Fibroblast of skin of back (primary cell): ENCODE data around the gene GMIP.
"Not testable (repeated sequence)": the region's sequence is repeated elsewhere in the genome, so short reads cannot be mapped to it uniquely, and the experiment has no call there.

Experiments
- DNase-seq: peaks from one replicate; pipeline ENCODE4 v3.0.0-alpha.2; 2013

Gene GMIP

DNA sequence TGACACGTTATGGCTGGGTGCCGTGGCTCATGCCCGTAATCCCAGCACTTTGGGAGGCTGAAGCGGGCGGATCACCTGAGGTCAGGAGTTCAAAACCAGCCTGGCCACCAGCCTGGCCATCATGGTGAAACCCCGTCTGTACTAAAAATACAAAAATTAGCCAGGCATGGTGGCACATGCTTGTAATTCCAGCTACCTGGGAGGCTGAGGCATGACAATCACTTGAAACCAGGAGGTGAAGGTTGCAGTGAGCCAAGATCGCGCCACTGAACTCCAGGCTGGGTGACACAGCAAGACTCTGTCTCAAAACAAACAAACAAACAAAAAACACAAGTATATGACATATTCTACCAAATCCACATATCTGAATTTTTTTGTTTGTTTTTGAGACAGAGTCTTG lies 36.8 kb downstream of the GMIP start:
- not testable (repeated sequence) for DNase-seq

DNA sequence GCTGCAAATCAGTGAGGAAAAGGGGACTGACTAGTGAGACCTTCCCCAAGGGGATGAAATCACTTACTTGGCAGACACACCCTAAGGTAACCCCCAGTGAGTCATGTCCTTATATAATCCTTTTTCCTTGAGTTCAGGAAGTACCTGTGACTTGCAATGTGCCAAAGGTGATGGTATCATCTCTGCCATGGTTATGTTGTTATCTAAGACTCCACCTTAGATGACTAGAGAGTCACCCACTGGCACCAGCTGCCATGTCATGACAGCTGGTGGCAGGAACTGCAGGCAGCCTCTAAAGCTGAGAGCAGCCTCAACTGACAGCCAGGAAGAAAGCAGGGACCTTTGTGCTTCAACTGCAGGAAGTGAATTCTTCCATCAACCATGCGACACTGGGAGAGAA lies 37.4 kb downstream of the GMIP start:
- no peak for DNase-seq

DNA sequence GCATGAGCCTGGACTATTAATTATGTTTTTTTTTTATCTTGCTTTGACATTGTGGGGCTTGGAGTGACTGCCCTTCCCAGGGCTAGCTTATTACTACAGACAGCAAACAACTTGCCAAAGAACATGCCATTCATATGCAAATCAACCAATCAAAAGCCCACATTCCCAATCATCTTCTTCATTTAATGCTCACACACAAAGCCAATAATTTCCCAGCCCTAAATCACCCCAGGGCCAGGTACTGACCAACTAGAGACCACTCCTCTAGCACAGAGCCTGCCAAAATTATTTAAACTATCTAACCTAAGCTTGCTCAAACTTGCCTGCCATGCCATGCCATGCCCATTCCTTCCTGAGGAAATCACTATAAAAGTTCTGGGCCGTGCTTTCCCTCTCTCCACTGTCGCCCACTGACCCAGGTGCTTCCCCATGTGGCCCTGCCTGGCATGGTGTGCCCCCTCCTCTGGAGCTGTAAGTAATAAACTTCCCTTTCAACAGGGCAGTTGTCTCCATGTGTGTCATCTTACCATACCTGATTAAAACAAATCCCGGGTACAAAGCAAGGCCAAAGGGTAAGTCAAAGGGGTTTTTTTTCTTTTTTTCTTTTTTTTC lies 40.6 kb downstream of the GMIP start:
- no peak for DNase-seq

DNA sequence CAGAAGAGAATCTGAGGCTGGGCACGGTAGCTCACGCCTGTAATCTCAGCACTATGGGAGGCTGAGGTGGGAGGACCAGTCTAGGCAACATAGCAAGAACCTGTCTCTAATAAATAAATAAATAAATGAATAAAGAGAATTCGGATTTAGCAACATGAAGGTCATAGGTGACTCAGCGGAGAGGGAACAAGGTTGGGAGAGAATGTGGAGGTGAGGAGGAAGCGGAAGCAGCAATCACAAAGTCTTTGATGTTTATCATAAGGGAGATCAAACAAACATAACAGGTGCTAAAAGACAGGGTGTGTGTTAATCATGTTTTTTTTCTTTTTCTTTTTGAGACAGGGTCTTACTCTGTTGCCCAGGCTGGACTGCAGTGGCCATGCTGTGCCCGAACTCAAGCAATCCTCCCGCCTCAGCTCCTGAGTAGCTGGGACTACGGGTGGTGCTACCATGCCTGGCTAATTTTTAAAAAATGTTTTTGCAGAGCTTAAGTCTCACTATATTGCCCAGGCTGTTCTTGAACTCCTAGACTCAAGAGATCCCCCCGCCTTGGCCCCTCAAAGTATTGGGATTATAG lies 41.2 kb downstream of the GMIP start:
- DNase-seq = no peak

DNA sequence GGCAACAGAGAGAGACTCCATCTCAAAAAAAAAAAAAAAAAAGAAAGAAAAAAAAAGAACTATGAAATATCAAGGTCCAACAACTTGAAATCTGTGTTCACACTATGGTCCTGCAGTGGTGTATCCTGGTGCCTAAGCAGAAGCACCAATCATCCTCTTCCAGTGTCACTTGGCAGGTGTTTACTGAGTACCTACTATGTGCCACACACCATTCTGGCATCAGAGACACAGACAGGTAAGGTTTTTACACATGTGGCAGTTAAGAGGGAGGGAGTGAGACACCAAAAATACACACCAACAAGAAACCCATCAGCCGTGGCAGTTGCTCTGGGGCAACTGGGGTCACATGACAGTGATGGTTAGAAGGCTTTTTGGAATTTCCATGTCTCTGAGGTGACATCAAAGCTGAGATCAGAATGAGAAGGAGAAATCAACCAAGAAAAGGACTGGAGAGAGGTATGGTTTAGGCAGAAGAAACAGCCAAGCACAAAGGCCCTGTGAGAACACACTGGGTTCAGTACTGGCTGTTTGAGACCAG lies 42.6 kb downstream of the GMIP start:
- DNase-seq = no peak

DNA sequence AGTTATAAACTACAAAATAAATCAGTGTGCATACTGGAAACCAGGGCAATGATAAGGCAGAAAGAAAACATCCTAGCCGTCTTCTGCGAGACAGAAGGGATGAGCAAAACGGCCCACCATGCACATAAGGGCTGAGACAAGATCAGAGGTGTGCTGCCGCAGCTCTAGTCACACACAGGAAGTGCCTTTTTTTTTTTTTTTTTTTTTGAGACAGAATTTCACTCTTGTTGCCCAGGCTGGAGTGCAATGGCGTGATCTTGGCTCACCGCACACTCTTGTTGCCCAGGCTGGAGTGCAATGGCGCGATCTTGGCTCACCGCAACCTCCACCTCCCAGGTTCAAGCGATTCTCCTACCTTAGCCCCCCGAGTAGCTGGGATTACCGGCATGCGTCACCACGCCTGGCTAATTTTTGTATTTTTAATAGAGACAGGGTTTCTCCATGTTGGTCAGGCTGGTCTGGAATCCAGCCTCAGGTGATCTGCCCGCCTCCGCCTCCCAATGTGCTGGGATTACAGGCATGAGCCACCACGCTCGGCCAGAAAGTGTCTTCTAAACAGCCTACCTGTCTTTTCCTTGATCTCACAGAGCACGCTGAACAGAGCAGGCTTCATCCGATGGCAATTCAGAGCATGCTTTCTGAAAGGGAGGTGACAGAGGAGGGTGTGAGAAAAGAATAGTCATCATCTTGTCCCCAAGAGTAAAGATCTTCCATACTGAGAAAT lies 44.6 kb downstream of the GMIP start:
- DNase-seq = not testable (repeated sequence)

DNA sequence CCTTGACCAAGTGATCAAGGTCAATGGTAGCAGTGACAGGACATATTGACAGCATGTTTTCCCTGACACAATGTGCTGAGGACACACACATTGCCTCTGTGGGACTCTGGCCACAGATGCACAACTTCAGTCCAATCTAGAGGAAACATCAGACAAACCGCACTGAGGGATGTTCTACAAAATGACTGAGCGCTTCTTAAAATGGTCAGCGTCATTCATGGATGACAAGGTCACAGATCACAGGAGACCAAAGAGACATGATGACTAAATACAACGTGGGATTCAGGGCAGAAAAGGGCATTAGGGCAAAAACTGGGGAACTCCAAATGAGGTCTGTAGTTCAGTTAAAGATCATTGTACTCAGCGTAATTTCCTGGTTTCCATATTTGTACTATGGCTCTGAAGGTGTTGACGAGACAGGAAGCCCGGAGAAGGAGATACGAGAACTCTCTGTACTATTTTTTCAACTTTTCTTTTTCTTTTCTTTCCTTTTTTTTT lies 45.6 kb downstream of the GMIP start:
- no peak for DNase-seq

DNA sequence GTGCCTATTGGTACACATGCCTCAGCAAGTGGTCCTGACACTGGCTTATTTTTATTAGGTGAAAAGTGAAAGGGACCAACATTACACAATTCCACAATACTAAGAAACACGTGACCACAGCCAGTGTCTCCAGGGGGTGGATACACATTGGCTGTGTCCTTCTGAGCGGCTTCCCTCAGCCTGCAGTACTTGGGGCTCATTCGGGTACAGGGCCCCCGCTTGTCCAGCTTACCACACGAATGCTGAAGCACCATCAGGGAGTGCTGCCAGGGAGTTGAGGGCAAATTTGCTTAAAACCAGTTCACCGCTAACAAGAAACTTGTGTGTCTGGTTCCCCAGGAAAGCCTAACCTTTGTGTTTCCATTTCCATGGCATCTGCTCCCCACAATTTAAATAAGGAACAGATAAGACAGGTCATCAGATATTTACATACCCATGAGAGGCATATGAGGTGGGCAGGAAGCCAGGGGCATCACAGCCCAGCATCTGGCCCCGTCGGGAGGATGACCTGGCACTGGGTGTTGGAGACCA lies 48.2 kb downstream of the GMIP start:
- DNase-seq = no peak

DNA sequence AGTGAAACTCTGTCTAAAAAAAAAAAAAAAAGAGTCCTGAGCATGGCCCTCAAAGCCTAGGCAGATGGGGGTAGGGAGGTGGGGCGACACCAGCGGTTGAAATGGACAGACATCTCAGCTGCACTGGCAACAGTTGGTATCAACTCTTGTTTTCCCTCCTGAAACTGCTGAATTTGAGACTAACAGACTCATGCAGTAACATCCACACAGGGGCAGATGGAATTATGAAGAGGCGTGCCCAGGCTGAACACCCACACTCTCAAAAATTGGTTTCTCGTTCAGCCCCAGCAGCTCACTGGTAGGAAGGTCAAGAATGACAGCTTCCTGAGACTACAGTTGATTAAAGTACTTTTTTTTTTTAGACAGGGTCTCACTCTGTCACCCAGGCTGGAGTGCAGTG lies 49.1 kb downstream of the GMIP start:
- no peak for DNase-seq

DNA sequence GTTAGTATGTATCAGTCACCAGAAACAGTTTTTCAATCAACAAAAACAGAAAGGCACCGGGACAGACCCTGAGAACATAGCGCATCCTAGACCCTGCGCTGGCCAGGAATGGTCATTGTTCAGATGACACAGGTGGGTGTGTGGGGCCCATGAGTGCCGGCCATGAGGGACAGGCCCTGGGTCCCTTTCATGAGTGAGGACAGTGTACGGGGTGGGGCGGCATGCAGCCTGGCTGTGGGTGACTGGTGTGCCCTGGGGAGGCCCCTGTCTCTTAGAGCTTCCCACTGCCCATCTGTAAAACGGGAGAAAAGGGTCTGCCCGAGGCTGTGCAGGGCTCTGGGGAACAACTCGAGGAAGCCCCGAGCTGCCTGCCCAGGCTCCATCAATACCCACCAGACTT lies 50.8 kb downstream of the GMIP start:
- DNase-seq = no peak

DNA sequence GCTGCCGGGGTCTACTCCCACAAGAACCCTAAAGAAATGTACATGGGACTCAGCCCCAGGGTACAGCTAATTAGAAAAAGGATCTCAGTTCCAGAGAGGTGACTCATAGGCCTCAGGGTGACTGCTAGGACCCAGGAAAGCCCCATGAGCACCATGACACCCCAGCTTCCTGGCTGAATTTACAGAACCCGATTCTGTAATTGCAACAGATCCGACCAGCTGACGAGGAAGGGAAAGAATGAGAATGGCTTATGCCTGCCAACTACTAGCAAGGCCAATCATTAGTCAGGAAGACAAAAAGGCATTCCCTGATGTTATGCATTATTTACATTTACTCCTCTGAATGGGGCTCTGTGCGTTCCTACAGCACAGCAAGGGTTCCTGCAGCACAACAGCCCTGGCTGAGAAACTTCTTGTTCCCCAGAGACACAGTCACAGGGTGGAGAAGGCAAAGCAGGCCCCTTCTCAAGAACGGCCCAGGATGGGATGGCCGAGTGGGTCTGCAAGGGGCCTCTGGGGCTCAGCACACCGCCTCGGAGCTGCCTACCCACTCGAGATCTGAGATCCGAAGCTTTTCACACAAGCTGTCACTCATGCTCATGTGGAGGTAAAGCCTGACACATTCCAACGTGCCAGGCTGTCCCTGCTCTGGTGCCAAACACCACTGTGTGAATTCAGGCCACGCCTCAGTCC lies 52.2 kb downstream of the GMIP start:
- DNase-seq = peak; percentile 93

DNA sequence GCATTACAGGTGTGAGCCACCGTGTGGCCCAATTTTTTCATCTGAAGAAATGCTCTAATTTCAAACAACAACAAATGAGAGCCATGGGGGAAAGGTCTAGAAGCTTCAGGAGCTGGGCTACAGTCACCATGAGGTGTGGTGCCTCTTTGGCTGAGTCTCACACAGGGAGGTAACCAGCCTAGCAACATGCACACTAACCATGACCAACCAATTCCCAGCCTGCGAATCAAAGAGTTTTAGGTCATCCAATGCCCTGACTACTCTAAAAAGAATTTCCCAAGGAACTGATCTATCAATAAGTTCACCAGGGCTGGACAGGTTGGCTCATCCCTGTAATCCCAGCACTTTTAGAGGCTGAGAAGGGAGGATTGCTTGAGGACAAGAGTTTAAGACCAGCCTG lies 54.9 kb downstream of the GMIP start:
- DNase-seq = peak; percentile 17

DNA sequence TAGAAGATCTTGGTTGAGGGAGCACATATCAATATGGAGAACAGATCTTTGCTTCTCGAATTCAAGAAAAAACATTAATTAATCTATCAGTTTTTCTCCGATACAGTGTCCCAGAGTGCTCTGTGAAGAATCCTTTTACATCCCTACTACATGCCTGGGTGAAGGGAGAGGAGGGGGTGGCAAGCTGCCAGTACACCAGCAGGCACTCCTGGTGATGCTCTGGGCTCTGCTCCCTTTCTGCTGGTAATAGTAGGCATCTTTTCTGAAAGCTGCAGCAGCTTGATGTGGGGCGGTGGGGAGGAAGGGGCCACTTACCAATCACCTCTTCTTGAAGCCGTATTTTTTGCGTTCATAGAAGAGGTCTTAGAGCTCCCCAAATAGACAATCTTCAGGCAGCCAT lies 55.7 kb downstream of the GMIP start:
- no peak for DNase-seq

DNA sequence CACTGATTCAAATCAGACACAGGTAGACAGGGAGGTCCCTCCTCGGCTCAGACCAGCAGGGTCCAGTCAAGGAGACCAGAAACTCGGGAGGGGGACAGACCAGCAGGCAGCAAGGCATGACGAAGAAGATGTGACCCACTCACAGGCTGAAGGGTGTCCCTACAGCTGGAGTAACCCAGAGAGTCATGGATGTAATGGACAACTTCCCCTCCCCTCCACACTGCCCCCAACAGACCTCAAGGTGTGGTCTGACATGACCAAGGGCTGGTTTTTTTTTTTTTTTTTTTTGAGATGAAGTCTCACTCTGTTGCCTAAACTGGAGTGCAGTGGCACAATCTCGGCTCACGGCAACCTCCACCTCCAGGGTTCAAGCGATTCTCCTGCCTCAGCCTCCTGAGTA lies 59.1 kb downstream of the GMIP start:
- no peak for DNase-seq

DNA sequence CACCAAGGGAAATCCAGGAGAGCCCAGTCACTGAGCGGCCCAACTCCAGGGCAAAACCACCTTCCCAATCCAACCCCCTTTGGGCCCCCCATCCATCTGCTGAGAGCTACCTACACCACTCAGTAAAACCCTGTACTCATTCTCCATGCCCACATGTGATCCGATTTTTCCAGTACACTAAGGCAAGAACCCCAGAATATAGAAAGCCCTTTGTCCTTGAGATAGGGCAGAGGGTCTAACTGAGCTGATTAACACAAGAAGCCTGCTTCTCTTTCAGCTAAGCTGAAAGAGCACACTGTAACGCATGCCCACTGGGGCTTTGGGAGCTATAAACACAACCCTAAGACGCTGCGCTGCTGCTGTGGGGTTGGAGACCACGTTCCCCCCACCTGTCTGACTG lies 61.0 kb downstream of the GMIP start:
- no peak for DNase-seq

DNA sequence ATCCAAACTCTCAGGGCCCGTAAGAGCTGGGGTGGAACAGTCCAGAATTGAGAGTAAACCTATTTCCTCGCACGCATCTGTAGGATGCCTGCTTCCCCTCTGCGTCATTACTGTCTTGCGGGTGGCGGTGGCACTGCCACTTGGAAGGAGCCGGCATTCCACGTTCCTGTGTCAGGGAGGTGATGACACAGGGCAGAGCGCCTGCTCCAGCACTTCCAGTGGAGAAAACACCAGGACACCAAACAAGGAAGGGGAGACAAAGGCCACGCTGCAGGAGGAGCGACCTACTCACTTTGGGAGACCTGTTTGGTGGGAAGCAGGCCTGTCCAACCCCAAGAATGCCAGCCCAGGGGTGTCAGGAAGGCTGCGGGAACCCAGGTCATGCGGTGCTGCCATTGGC lies 62.1 kb downstream of the GMIP start:
- DNase-seq = no peak

DNA sequence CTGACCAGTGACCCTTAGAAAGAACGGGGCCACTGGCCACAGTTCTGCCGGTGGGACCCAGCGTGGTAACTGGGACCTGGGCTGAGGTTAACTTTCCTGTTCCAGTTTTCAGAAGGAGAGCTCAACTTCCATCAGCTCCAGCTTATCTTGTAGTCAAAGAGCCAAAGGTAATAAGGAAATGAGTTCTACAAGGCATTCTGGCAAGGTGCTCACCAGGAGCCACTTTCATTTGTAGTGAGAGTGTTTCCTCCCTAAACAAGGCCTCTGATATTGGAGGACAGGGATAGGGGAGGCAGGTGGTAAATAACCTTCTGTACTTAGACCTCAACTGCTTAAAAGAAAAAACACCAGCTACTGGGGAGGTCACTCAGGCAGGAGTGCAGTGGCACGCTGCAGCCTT lies 63.0 kb downstream of the GMIP start:
- DNase-seq = no peak

DNA sequence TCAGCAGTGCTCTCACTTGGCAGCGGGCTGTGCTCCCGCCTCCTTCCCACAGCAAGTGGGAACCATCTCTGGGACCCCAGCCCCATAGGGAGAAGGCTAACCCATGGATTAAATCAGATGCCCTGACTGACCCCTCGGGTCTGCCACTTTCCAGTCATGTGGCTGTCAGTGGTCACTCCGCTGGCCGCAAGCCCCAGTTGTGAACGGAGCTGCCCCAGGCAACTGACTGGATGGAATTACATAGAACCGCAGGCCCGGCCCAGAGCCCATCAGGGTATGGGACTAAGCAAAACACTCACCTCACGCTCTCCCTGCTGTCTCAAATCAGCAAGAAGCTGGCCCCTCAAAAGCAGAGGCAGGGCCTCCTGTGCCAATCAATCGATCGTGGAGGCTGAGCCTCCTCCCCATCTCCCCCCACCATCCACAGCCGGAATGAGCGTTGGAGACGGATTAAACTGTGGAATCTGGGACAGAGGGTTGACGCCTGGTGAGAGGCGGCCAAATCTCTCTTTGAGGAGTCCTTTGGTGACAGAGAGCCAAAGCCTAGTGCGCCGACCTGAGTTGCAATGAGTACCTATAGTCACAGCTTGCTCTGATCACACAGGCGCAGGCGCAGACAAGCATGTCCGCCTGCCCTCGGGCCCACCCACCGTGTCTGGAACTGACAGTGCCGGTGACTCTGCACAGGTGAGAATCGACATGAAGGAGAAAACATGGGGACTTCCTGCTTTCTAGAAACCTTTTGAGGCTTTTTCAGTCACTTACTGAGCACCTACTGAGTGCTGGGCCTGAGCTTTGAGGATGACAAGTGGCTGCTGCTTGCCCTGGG lies 63.7 kb downstream of the GMIP start:
- no peak for DNase-seq
